D721Med (cell line): ENCODE measurements around the gene MTFR1L.

Experiments used
- DNase-seq: peaks from one replicate; pipeline ENCODE4 v3.0.0; 2011; ENCODE audit warnings: low spot score; ENCODE audit not compliant: insufficient read length
- FAIRE-seq: peaks from 2 replicates; lab custom pipeline; 2011; peaks lifted over from hg19 to GRCh38; lab: Jason Lieb, UNC
- CTCF ChIP-seq: IDR thresholded peaks from 2 replicates; pipeline ENCODE4 v1.5.1; 2012; ENCODE audit warnings: mild to moderate bottlenecking, control low read depth; ENCODE audit not compliant: insufficient read depth; ENCODE audit errors: missing control alignments

The MTFR1L gene

DNA sequence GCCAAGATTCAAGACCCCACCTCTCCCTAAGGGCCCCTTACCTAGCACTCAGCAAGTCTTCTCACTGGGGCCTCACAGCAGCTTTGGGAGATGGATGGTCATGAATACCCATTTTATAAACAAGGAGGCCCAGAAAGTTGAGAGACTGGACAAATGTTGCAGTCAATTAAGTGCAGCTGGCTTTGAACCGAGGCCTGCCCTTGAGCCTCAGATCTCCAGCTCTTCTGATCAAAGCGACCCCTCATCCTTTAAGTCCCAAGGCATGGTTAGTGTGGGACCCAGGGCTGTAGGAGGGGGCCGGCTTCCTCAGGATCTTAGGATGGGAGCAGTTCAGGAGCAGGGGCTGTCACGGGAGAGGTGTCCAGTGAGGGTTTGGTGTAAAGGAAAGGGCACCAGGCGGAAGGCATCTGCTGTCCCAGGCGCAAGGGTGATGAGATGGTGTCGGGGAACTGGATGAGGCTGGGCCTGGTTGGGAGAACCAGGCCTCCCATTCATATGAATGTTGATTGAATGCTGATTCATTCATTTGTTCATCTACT, 5.1 kb upstream of the MTFR1L start:
- FAIRE-seq (no peak), DNase-seq (no peak)
- TF ChIP-seq CTCF, result no peak

GRCh38 chr1:25815208-25816111, 4.3 kb upstream of the MTFR1L start:
- no peak for FAIRE-seq
- no peak for TF ChIP-seq CTCF
- no peak for DNase-seq

- TF ChIP-seq CTCF, result no peak
- FAIRE-seq, result no peak
- DNase-seq, result no peak
These were observed 3.5 kb upstream of the MTFR1L start for GRCh38 chr1:25816112-25816718.

GRCh38 chr1:25817840-25818501, 1.8 kb upstream of the MTFR1L start:
- no peak for FAIRE-seq
- no peak for TF ChIP-seq CTCF

DNA sequence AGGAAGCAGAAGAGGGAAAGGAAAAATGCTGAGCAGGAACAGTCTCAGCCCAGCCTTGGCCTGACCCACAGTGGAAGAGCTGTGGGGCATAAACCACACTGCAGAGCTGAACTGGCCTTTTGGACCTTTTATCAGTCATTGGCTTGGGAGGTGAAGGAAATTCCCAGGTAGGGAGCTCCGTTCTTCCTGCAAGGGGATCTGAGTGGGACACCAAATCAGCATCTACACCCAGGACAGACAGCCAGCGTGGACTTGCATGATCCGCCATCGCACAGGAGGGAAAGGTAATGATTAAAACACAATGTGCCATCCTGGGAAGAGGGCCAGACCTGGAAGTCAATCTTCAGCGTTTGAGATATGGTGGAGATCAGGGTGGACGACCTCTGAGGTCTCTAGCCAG, 1.2 kb upstream of the MTFR1L start:
- FAIRE-seq (no peak), DNase-seq (no peak)
- TF ChIP-seq CTCF, result no peak

More at GRCh38 chr1:25817840-25818501, 1.8 kb upstream of the MTFR1L start:
- DNase-seq, result no peak

DNA sequence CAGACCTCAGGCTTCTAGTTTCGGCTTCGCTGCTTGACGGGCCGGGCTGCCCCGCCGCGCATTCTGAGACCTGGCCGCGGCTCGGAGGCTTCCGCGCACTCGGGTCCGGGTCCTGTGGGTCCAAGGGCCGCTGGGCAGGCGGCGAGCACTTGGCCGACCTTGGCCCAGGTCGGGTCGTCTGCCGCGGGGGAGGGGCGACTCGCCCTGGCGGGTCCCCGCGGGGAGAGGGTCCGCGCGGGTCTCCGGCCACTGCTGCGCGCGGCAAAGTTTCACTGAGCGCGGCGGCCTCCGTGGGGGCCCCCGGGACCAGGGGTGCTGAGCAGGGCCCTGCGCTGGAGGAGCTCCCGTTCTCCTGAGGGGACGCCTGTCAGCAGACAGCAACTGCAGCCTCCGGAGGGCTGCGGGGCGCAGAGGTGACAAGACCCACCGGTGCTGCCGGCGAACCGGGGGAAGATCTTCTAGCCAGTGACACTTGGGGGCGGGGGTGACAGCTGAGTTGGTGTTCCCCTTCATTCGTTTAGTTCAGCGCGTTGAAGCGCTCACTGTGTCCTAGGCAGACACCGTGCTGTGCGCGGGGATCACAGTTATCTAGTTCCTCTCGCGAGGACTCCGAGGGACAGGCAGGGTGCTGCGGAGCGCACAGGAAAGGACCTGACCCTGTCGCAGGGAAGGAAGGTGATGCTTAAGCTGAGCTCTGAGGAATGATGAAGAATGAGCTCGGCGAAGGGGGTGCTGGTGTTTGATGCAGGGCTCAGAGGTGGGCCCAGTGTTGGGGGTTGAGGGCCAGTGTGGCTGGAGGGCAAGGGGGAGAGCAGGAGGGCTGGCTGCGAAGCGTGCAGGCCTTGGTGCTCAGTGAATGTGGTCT, 725 bp downstream of the MTFR1L start:
- DNase-seq, result peak; percentile 56
- no peak for TF ChIP-seq CTCF
- FAIRE-seq, result no peak
